GM23338 (cell line): ENCODE results near the gene EXD3.
A peak's percentile ranks its signal among the peaks of the same experiment; 100 is the strongest.

ENCODE experiments used
- CREB1 ChIP-seq: fragments of 250-450 bp; sonication (Bioruptor Pico); IDR thresholded peaks from 2 replicates; pipeline ENCODE4 v1.5.0; 2020; ENCODE audit warnings: low read depth, mild to moderate bottlenecking, moderate library complexity
- CTCF ChIP-seq, 2 experiments: fragments of 200-600 bp in 1 of 2; sonication (generic) in 1 of 2; conservative IDR thresholded peaks; 2 replicates each; pipeline versions ENCODE4 v1.5.1 to v1.6.1; 2016 to 2017; ENCODE audit warnings: antibody characterized with exemption in 2 of 2, low read depth in 2 of 2, mild to moderate bottlenecking in 2 of 2, moderate library complexity in 1 of 2
- EZH2 ChIP-seq: fragments of 200-600 bp; sonication (generic); IDR thresholded peaks from one replicate; pipeline ENCODE4 v1.8.0; 2017; ENCODE audit warnings: antibody characterized with exemption, mild to moderate bottlenecking, low read depth; ENCODE audit not compliant: unreplicated experiment
- EZH2phosphoT487 ChIP-seq: fragments of 200-600 bp; sonication (generic); IDR thresholded peaks from one replicate; pipeline ENCODE4 v1.8.1; 2018; ENCODE audit warnings: antibody characterized with exemption; ENCODE audit not compliant: unreplicated experiment
- JUNB ChIP-seq: IDR thresholded peaks from one replicate; pipeline ENCODE4 v1.6.1; 2016; ENCODE audit warnings: antibody characterized with exemption; ENCODE audit not compliant: unreplicated experiment
- POLR2AphosphoS5 ChIP-seq: IDR thresholded peaks from 2 replicates; pipeline ENCODE4 v1.6.1; 2016; ENCODE audit warnings: antibody characterized with exemption, low read depth
- REST ChIP-seq: IDR thresholded peaks from one replicate; pipeline ENCODE4 v1.6.1; 2018; ENCODE audit warnings: antibody characterized with exemption; ENCODE audit not compliant: unreplicated experiment

GRCh38 chr9:137350696-137351584 lies 72.0 kb downstream of the EXD3 start:
- TF ChIP-seq EZH2phosphoT487 (no peak), EZH2 (no peak), CTCF (conservative IDR thresholded peaks at IDR 0.05; ENCODE audit: low read depth in 2 of 2) (peak in 1 of 2 experiments; percentile 17; a peak in 1 of 4 replicates), CREB1 (CRISPR knock-in tag) (no peak), REST (no peak), POLR2AphosphoS5 (no peak), JUNB (no peak)
